Adrenal gland (tissue), 12 donors: ENCODE results near the gene PKP4. TPM values are rescaled to one million over a fixed set of nuclear protein-coding genes. Genes with fewer than 3 reads are reported as not detected.

Experiments used
- DNase-seq, 7 donors: peaks; one replicate each; pipeline ENCODE4 v3.0.0-alpha.2; 2019 to 2020
- H3K27ac ChIP-seq, 5 donors: fragments of 200-600 bp; sonication (generic) in 4 of 5; 1 replicate in 3 of 5; 2 replicates in 2 of 5; pipeline versions ENCODE4 v1.5.1 to v1.8.0; 2016 to 2020; ENCODE audit warnings: mild to moderate bottlenecking in 1 of 5
- H3K27me3 ChIP-seq: fragments of 200-600 bp; 2 replicates; pipeline ENCODE4 v1.8.0; 2021
- H3K36me3 ChIP-seq, 2 donors: fragments of 200-600 bp; replicated peaks in 1 of 2; 1 replicate in 1 of 2; 2 replicates in 1 of 2; pipeline versions ENCODE4 v1.5.1 to v1.8.0; 2018 to 2022
- H3K4me1 ChIP-seq, 2 donors: fragments of 200-600 bp; replicated peaks in 1 of 2; 1 replicate in 1 of 2; 2 replicates in 1 of 2; pipeline versions ENCODE4 v1.5.1 to v1.8.0; 2018 to 2021
- H3K4me3 ChIP-seq, 4 donors: fragments of 200-600 bp; sonication (generic) in 3 of 4; one replicate each; pipeline ENCODE4 v1.5.1; 2016 to 2018
- H3K9me3 ChIP-seq, 3 donors: fragments of 200-600 bp; sonication (generic) in 1 of 3; replicated peaks in 1 of 3; 1 replicate in 2 of 3; 2 replicates in 1 of 3; pipeline versions ENCODE4 v1.5.1 to v1.8.0; 2016 to 2021
- CTCF ChIP-seq, 6 experiments: fragments of 450-650 bp in 4 of 6; fragments of 200-600 bp in 2 of 6; sonication (generic) in 1 of 6; IDR thresholded peaks; 1 replicate in 5 of 6; 2 replicates in 1 of 6; pipeline versions ENCODE4 v1.5.1 to v1.8.0; 2016 to 2021; ENCODE audit warnings: antibody characterized with exemption in 6 of 6, mild to moderate bottlenecking in 2 of 6, moderate library complexity in 1 of 6
- POLR2A ChIP-seq, 2 donors: fragments of 450-650 bp; IDR thresholded peaks; one replicate each; pipeline ENCODE4 v1.6.1; 2017; ENCODE audit warnings: antibody characterized with exemption in 2 of 2, mild to moderate bottlenecking in 2 of 2, moderate library complexity in 1 of 2
- WGBS, 4 donors: extraction: QIAGEN DNeasy Blood & Tissue Kit in 2 of 4; methylation state at CpG; one replicate each; pipeline versions ENCODE4 v1.1.5 to v1.1.7; 2013 to 2017; 5-methylcytosine and 5-hydroxymethylcytosine counted together
- intact Hi-C, 2 donors: fragments of 100-400 bp; cut with DNase I; formaldehyde crosslinking; loops; one replicate each; pipeline versions ENCODE4 v1.14.1 to v1.15.0; 2022 to 2023
- polyA plus RNA-seq, 3 donors: library from polyadenylated mRNA; stranded (reverse); fragments of 200-250 nt in 2 of 3; fragments of 350-450 nt in 1 of 3; fragmentation: Illumina TruSeq in 1 of 3; extraction: RNeasy Lipid Tissue Mini Kit (QIAGEN cat#74804) in 1 of 3; gene quantifications; one replicate each; pipeline ENCODE4 v1.2.3, GENCODE V29; 2013 to 2014
- total RNA-seq, 9 donors: library from RNA; depleted of rRNA in 4 of 9; stranded (reverse); fragments of >200 nt in 4 of 9; fragments of 120-200 nt in 1 of 9; fragmentation: NEBNext Ultra II Directional in 1 of 9; extraction: Animal tissue kit (Norgen Biotek cat#: 25700) in 1 of 9; gene quantifications; one replicate each; pipeline versions ENCODE4 v1.1.0 to v1.2.4, GENCODE V29; 2013 to 2023
- donor health status: healthy with polysubstance abuse.
- donor health status: Bipolar disorder and iron deficiency.
- donor health status: DM: yes; HTN: yes; CAD: no.
- donor health status: DM: no; HTN: no; CAD: no.
- donor health status: DM: no; HTN: no; CAD: no.
- donor health status: DM: yes; HTN: yes; CAD: no.

PKP4 gene
- total and polyA plus RNA-seq, 12 donors: 15.6 to 34.9 (median 23.3) TPM

DNA sequence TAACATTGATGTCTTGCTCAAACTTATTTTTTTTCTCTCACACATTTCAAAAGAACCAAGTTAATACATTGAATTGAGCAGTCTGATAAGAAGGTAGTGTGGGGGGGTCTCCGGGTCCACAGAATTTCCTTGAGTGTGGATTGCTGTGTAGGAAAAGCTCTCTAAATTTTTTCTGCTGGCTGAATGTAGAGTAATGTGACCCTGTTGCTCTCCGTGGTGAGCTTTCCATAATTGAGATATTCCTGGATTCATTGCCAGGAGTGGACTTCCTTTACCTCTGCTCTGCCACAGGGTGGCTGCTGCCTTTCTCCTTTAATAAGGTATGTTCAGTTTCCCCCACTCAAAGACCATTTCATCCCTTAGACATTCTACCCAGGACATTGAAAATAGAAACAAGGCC is 50.9 kb downstream of the PKP4 start:
- TF ChIP-seq CTCF (IDR thresholded peaks at IDR 0.05) (no peak), POLR2A (IDR thresholded peaks at IDR 0.05) (no peak)
- Histone ChIP-seq H3K36me3 (no peaks in the 10 kb centered on the region), H3K27ac (no peak overlapping the region), H3K9me3 (no peaks in the 10 kb centered on the region), H3K4me1 (no peaks in the 10 kb centered on the region), H3K4me3 (no peak overlapping the region), H3K27me3 (no peaks in the 10 kb centered on the region)
- DNase-seq: no peak
- 76 to 89% (median 86%) methylated on average over 2 of the region's 2 CpGs for WGBS, 4 donors
- intact Hi-C loops: no loop called here

DNA sequence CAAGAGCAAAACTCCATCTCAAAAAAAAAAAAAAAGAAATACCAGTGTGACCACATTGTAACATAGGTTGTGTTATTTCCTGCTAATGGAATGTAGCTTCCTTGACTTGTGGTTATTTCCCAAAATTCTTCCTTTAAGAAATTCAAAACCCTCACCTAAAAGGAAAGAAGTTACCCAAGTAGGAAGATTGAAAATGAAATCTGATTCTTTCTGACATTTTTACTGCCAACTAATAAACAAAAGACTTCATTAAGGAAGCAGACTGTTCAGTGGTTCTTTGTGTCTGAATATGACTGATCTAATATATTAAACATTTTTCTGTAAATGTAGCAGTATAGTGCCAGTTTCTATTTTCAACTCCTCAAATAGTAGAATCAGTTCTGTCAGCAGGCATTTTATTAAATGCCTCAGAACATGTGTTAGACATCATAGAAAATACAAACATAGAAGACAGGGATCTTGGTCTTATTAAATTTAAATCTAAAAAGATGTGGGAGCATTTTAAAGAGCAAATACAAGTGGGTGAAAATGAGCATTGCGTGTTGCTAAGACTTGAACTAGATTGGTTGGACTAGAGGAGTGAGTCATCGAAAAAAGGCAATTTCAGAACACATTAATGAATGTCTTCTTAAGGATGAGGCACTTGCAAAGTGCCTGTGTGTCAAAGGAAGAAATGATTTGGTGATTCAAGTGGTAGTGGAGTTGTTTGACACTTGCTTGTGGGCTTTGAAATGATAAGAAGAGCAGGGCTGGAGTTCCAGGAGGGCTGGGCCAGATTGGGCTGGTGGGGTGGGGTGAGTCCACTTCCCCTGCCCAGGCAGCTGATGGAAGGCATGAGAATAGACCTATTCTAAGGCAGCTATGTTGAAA is 53.4 kb downstream of the PKP4 start:
- Histone ChIP-seq H3K27ac (no peak overlapping the region), H3K27me3 (no peaks in the 10 kb centered on the region), H3K9me3 (no peaks in the 10 kb centered on the region), H3K4me3 (no peak overlapping the region), H3K4me1 (no peaks in the 10 kb centered on the region), H3K36me3 (no peaks in the 10 kb centered on the region)
- TF ChIP-seq POLR2A (IDR thresholded peaks at IDR 0.05) (no peak), CTCF (IDR thresholded peaks at IDR 0.05) (no peak)
- DNase-seq: no peak
- intact Hi-C loops: no loop called here
- 85 to 97% (median 92%) methylated on average over 2 of the region's 2 CpGs for WGBS, 4 donors

DNA sequence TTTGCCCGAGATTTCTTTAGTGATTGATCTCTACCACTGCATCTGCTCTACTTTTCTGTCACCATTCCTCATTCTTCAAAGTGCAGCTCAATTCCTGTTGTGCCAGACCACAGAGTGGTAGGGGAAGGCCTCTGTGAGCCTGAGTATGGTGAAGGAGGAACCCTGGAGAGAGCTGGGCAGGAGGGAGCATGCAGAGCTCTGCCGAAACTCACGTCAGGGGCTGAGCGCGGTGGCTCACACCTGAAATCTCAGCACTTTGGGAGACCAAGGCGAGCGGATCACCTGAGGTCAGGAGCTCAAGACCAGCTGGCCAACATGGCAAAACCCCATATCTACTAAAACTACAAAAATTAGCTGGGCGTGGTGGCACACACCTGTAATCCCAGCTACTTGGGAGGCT is 54.1 kb downstream of the PKP4 start:
- intact Hi-C loops: no loop called here
- WGBS, 4 donors: 94 to 100% (median 98%) methylated on average over 8 of the region's 8 CpGs
- no peaks in the 10 kb centered on the region for H3K4me1 ChIP-seq
- no peaks in the 10 kb centered on the region for H3K27me3 ChIP-seq
- no peak for DNase-seq
- TF ChIP-seq POLR2A (IDR thresholded peaks at IDR 0.05) (no peak), CTCF (IDR thresholded peaks at IDR 0.05) (no peak)
- no peaks in the 10 kb centered on the region for H3K9me3 ChIP-seq
- no peaks in the 10 kb centered on the region for H3K36me3 ChIP-seq
- no peak overlapping the region for H3K4me3 ChIP-seq
- H3K27ac ChIP-seq: no peak overlapping the region

- Histone ChIP-seq H3K27ac (no peak overlapping the region), H3K9me3 (no peaks in the 10 kb centered on the region), H3K27me3 (no peaks in the 10 kb centered on the region), H3K36me3 (no peaks in the 10 kb centered on the region), H3K4me1 (no peaks in the 10 kb centered on the region), H3K4me3 (no peak overlapping the region)
- TF ChIP-seq CTCF (IDR thresholded peaks at IDR 0.05): no peak
- no peak for TF ChIP-seq POLR2A (IDR thresholded peaks at IDR 0.05)
- DNase-seq: no peak
- intact Hi-C loops: no loop called here
Observed at GRCh38 chr2:158511706-158512105, 55.0 kb downstream of the PKP4 start.
